ENCODE results near the gene KY.

The KY gene

DNA sequence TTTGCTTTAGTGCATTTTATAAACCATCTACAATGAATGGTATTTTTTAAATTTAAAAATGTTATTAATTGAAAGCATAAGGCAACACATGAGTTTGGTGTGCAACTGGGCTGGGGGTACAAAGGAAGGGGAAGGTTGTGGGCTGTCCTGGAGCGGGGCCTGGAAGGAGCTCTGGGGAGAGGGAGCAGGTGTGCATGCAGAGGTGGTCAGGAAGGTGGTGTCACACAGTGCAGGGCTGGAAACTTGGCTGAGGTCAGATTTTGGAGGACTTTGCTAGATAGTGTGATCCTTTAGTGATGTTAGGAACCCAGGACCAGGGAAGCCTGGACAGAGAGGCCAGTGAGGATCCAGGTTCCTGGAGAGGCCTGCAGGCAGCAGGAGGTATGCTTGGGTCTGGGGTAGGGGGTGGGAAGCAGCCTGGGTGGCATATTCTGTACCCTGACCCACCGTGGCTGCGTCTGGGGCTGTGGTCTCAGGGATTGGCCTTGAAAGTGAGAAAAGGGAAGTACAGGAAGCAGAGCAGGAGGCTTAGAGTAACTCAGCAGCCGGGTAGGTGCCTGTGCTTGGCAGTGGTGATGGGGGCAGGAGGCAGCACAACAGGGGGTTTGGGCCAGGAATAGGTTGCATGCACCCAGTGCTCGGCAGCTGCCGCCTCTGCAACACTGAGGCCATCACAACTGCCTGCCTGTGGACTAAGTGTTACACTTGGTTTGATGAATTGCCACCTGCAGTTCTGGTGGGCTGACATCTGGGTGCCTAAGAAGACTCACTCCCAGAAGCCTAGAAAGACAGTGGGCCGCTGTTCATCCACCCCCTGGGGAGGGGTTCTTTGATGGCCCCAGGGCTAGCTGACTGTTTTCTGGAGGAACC lies 33.0 kb downstream of the KY start:
- peak in 1 of 2 experiments; percentile 28 for DNase-seq

DNA sequence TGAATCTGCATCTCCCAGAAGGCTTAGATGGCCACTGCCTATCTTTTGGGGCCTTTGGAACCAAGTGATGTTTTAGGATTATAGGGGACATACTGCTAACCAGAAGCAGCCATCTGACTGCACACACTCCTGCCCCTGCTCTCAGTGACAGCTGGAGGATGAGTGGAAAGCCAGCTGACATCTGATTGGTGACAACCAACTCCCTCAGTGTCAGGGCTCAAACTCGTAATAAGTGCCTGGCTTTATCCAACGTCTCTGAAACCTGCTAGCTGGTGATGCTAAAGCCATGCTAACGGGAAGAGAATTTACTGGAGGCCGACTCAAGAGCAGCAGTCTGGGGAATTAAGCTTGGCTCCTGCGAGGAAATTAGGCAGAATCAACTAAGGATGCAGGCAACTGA lies 35.1 kb downstream of the KY start:
- DNase-seq = no peak

DNA sequence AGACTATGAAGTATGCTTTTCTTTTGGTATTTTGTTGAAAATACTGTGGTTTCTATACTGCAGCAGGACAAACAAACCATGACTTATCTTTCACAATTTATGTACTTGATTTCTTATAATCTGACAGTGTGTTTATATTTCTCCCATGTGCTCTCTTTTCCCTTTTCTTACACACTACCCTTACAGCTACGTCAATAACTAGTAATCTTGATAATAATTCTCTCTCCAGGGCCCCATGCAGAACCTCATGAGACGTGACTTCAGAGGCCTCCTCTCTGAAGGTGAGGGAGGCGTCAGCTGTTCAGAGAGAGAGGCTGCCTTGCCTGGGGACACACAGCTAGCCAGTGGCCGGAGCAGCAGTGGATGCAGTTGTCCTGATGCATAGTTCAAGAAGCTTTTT lies 35.9 kb downstream of the KY start:
- DNase-seq = no peak

DNA sequence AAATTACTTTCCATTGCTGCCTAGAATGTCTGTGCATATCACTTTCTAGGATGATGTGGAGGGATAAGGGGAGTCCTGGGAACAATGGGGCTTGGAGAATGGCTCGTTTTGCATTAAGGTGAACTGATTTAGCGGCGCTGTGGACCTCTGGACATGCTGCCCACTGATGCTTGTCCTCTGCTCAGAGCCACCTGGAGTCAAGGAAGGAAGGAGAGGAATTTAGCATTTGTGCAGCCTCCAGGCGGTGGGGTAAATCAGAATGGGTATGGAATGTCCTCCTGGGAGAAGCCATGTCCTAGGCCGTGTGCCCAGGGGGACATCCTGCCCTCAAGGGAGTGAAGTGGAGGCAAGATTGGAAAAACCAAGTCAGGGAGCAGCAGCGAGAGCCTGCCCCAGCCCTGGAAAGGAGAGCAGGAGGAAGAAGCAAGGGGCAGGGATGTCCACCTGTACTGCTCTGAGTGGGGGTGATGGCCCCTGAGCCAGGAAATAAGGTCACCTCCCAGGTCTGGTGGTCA lies 37.8 kb downstream of the KY start:
- no peak for DNase-seq

DNA sequence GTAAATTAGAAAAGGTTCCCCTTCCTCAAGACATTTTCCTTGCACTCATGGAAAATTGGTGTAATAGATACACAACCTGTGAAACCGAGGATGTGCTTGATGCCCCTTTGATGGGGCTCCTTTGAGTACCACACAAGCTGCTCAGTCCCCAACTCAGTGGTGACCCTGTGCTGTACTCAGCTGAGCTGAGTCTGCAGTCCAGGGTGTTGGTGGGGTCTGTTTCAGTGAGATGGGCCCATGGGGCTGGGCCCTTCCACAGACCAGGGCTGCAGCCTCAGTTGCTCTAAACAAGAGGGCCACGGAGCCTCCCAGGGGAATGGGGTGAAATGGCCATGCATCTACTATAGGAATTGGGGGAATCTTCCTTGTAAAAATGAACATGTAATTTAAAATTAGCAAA lies 39.3 kb downstream of the KY start:
- DNase-seq = no peak

DNA sequence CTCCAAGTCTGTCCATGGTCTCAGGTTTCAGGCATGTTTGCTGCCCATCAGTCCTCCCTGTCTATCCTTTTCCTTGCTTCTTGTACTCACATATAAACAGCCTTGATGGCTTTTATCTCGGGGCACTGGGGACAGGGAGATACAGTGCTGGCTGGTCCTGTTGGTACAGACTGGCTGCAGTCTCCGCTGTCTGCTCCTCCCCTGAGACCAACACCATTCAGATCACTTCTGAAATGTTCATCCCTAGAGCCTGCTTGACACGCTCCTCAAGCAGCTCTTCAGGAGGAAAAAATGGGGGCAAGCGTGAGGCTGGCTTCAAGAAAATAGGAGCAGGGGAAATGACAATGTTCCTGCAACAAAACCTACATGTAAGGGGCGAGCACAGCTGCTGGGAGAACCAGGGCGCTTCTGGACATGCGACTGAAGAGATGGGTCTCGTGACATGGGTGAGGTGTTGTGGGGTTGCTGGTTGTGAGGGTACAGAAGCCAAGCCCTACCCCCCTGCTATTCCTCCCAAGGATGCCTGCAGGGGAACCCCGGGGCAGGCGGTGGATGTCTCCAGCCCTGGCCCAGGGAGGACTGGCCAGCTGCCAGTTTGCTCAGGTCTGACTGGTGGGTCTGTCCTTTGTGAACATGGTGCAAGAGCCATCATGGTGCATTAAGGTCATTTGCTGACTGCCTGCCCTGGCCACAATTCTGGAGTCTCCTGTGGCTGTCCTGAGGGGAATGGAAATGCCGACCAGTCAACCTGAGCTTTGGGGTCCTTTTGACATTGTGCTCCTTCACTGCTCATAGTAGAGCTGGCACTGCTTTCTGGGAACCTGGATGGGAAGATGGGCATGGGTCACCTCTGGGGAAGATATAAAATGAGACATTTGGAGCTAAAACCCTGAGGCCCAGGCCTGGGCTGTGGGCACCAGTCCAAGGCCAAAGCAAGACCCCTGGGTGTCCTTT lies 40.1 kb downstream of the KY start:
- no peak for DNase-seq

DNA sequence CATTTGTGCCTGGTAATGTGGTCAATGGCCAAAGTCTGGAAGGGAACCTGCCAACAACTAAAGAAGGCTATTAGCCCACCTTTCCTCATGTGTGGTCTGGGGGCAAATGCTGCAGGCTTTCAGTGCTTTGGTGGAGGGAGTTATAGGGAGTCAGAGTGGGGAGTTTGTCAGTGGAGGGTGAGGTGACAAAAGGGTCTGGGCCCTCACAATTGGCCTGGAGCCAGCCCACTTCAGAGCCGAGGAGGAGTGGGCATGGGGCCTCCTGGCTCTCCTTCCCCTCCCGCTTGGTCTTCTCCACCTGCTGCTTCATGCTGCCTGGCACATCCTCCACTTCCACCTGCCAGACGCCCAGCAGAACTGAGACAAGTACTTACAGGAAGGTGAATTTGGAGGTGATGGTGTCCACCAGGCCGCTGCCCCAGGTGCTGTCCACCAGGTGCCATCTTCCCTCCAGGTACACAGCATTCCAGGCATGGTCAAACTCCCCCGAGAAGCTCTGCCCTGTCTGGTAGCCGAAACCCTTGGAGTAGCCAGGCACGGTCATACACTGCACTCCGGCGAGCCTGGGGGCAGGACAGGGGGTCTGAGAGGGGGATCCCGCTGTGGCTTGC lies 40.9 kb downstream of the KY start:
- DNase-seq = no peak

DNA sequence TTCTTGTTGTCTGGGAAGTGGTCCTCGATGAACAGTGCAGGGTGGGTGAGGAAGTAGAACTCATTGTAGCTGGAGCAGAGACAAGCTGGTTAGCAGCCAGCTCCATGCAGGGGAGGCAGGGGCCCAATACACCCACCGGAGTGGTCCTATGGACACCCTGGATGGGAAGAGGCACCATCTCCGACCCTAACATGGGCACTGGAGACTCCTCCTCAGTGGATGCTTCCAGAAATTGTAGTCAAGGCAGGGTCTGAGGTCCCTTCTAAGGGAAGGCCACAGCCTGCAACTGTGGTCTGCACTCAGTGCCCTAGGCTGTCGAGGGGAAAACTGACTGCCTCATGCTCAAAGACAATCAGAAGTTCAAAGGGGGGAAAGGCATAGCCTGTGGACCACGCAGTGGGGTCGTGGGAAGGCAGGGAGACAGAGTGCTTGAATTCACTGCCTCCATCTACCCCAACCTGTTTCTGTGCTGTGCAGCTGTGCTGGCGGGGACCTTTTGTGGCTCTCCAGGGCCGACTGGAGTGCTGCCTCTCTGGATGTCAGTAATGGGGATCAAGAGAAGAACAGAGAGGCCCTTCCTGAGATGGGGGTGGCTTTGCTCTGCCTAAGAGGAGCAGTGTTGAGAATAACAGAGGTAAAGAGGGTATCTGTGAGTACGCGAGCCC lies 41.9 kb downstream of the KY start:
- no peak for DNase-seq

DNA sequence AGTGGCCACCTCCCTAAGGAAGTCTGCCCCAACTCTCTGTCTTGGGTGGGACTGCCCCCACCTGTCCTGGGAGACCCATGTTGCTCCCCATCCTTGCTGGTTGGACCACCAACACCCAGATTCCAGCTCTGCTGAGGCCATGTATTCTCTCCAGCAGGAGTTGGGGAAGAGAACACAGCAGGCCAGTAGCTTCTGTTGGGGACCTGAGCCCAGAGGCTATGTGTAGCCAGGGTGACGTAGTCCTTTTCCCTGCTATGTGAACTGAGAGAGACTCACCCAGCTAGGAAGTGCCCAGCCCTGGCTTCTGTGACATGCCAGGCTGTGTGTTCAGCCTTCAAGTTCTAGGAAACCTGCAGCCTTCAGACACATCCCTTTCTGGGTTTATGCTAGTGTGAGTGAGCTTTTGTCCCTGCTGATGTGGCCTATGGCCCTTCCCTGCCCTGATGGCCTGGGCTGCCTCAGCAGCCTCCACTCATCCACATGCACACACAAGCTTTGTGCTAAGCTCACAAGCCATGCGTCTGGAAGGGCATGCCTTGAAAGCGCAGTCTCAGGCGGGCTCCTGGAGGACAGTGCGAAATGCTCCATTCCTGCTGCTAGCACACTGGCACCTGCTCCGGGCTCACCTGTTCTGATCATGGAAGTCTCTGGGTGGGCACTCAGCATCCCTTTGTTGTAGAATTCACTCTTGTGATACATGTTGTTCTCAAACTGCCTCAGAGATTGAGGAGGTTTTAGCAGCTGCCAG lies 42.6 kb downstream of the KY start:
- DNase-seq = no peak

DNA sequence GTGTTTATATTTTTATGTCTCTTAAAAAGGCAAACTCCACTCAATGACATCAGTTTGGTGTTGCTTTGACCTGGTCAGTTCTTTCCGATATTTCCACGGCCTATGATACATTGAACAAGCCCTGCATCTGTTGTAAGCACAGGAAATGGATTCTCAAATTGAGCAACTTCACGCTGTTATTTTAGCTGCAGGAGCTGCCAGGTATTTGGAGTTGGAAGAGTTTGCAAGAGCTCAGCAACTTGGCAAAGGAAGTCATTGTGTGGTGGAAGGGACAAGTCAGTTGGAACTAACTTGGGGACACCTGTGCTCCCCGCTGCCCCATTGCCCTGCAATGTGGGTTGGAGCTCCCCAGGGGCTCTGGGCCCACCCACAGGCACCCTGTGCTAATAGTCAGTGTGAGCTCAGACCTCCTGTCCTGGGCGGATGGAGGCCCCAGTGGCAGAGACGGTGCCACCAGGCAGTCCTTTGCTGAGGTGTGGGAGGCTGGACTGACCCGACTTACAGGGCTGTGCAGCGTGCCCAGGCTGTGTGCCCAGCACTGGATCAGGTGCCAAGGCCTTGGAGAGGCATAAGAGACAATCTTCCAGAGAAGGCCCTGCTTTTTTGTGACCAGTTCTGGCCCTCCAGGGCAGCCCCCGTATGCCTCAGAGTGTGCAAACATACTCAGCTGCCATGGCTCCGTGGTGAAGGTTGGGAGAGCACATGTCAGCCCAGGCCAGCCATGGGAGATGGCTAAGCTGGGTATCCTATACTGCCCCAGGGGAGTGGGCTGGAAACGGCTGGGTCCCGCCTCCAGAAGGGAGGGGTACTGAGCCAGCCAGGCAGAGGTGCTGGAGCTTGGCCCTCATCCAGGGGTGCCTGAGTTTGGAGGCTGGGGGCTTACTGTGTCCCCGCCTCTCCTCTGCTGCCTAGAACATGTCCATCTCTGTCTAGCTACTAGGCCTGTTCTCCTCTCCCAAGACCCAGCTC lies 43.5 kb downstream of the KY start:
- DNase-seq = peak; percentile 91 to 92

DNA sequence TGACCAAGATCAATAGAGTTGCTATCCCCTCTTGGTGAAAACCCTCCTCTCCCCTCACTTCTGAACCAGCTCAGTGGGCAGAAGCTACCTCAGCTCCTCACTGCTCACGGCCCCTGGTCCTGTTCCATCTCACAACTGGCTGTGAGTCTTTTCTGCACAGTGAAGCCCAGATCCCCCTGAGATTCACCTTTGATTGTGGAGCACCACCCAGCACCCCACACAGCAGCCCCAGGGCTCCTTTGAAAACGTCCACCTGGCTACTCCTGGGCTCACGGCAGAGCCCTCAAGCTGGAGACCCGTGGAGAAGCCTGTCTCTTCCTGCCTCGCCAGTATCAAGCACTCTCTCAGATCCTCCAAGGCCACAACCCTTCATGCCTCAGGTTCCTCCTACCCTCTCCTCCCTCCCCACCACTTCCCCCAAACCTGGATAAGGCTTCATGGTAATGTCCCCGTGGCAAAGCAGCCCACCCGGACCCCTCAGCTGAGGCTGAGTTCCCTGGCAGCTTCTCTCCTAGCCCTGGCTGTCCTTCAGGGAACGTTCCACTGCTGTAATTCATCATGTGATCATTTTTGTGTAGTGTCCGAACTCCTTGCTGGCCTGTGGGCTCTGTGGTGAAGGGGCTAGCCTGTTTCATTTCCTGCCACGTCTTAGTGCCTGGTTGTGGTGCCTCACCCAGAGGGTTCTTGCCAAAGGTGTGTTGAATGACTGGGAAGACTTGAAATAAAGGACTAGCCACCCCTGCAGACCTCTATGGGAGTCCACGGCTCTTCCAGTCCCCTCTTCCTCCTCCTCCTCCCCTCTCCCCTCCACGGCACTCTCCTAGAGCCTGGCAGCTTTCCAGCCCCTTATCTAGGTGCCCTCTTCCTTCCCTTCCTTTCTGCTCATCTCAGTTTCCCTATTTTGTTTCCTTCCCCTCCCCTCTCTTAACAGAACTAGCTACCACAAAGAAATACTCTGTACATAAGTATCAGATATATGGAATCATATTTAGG lies 44.5 kb downstream of the KY start:
- peak; percentile 92 to 93 for DNase-seq

DNA sequence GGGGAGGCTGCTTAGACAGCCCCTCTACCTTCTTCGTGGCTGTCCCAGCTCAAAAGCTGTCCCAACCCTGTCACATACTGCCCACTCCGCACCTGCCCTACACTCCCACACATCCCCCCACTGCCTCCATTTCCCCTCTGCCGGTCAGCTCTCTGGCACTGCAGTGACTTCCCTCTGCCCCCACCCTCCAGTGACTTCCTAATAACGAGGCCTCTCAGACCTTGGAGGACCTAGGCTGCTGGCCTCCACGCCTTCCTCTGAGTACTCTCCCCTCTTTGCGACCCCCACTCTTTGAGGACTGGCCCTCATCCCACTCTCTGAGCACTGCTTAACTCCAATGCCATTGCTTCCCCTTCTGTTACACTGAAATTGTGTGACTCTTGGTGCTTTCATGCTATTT lies 45.3 kb downstream of the KY start:
- peak in 1 of 2 experiments; percentile 24 for DNase-seq

DNA sequence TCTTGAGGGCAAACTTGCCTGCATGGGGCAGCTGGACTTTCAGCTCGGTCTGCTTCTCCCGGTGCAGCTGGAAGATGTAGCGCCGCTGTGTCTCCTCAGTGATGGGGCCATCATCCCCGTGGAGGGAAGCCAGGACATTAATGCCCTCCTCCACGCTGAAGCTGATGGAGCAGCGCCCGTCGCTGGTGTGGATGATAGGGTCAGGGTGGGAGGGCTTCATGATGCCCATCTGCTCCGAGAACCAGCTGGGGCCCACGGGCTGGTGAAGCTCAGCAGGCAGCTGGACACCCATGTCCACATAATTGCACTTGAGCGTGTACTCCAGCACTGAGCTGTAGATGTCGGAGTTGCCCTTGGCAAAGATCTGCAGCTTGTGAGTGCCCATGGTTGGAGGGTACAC lies 46.9 kb downstream of the KY start:
- no peak for DNase-seq

DNA sequence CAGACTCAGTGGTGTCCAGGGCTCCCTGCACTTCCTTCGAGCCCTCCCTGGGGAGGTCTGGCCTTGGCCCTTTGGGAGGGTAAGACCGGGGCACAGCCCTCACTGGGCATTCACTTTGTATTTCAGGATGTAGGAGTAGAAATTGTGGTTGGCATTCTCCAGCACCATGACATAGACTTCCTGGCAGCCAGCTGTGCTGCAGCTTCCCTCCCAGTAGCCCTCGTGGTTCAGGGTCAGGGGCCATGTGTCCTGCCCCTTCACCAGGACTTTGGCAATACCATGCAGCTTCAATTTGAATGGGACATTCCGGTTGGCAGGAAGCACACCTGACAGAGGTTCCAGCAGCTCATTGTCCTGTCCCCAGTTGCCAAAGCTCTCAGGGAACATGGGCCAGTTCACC lies 47.3 kb downstream of the KY start:
- DNase-seq = no peak

DNA sequence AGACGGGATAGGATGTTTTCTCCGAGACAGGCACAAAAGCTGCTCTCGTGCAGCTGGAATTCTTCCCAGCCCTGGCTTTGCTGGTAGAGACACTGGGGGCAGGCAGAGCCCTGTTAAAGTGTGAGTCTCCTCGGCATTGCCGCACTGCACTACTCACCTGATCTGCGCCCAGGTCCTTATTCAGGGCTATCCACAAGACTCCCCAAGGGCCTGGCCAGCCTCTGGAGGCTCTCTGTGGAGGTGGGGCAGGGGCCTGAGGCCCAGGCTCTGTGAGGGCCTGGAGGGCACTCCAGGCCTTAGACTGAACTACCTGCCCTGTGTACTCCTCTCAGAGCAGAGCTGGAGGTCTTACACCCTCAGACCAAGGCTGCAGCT lies 48.4 kb downstream of the KY start:
- DNase-seq = no peak

DNA sequence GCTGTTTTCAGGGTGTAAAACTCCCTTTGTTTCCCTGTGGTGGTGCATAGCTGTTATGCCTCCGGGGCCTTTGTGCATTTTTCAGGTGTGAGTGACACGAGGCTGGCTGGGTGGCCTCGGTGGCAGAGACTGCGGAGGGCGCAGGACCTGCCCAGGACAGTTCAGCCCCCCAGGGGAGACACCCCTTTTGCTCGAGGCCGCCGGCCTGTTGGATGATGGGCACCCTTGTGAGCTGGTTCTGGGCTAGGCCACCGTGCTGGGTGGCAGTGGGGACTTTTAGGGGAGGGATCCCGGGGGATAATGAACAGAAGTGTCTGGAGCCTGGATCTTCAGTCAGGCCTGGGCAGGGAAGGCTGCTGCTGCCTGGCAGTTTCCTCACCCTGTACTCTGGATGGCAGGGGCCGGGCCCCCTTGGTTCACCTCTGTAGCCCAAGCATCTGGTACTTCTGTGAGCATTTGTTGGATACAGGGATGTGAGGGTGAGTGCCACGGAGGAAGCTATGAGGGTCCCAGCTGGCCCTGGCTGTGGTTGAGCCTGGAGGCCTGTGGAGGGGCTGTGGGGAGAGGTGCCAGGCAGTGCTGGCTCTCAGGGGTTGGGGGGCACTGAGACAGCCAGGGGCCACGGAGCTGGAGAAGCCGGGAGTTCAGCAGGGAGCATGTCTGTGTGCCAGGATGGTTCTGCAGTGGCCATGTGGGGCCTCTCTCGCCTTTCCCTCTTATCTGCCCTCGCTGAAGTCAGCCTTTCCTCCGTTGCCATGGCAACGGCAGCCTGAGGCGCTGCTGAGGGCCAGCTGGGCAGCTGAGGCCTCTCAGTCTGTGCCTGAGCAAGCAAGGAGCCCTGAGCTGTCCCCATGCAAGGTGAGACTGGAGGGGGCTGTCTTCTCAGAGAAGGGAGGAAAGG lies 49.0 kb downstream of the KY start:
- DNase-seq = no peak

DNA sequence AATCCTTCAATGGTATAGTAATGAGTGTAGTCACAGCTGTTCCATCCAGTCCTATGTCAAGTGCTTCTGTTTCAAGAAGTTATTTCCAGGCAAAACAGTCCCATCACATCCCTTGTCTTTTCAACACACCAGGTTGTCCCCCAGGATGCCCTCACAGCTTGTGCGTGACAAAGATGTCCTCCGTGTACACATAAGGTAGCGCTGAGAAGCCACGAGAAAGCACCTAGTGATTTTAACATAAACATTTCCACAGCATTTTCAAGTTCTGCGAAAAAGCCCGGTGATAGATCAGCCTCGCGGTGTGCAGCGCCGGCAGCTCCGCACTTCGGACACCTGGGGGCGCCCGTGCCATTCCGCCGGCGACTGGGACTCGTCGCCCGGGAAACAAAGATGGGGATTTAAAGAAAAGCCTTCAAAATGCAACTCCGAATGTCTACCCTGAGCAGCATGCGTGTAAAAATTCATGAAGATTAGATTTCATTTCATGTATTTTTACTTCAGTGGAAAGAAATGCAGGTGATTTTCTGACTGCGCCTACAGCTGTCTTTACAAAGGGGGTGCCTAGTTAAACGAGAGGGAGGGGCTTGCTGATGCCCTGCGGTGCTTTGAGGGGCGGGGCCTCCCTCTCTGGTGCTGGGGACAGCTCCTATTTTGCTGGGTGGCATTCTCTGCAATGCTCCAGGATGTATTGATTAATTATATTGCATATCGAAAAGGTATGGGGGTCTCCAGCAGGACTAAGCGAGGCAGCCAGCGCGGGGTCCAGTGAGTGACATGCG lies 49.9 kb downstream of the KY start:
- DNase-seq = peak; percentile 78 to 83

Measured in Kasumi-1 (cell line).